ENCODE results near the gene COMT. TPM values are rescaled to one million over a fixed set of nuclear protein-coding genes. Genes with fewer than 3 reads are reported as not detected.

Gene COMT
- total and polyA plus RNA-seq, 9 of the 15 experiments (the other 6 are each of a cell fraction or from before 2014, with no cell fraction given) = 12.5 to 351 (median 155) TPM

- TF ChIP-seq ZNF282 (CRISPR knock-in tag; IDR thresholded peaks at IDR 0.05) (no peak), MTF1 (CRISPR knock-in tag; IDR thresholded peaks at IDR 0.05; ENCODE audit: borderline replicate concordance) (no peak), TAF7 (tag; IDR thresholded peaks at IDR 0.05) (no peak), SMAD2 (IDR thresholded peaks at IDR 0.05; ENCODE audit: low read depth, low read length) (no peak), ETV1 (tag; conservative IDR thresholded peaks at IDR 0.05; ENCODE audit: low read depth) (no peak), SP2 (IDR thresholded peaks at IDR 0.05; ENCODE audit: extremely low read depth, low read depth, low read length, poor library complexity, severe bottlenecking) (no peak), ZNF77 (CRISPR knock-in tag; IDR thresholded peaks at IDR 0.05) (0 out of 2 replicates have a peak, but pooled peaks have one; percentile 54), ERF (CRISPR knock-in tag; IDR thresholded peaks at IDR 0.05) (0 out of 2 replicates have a peak, but pooled peaks have one; percentile 38), POLR2AphosphoS2 (IDR thresholded peaks at IDR 0.05; ENCODE audit: low read length) (peak; percentile 77), ILK (tag; IDR thresholded peaks at IDR 0.05; ENCODE audit: borderline replicate concordance, low read depth) (no peak)
- TF ChIP-seq, protein P1, sequence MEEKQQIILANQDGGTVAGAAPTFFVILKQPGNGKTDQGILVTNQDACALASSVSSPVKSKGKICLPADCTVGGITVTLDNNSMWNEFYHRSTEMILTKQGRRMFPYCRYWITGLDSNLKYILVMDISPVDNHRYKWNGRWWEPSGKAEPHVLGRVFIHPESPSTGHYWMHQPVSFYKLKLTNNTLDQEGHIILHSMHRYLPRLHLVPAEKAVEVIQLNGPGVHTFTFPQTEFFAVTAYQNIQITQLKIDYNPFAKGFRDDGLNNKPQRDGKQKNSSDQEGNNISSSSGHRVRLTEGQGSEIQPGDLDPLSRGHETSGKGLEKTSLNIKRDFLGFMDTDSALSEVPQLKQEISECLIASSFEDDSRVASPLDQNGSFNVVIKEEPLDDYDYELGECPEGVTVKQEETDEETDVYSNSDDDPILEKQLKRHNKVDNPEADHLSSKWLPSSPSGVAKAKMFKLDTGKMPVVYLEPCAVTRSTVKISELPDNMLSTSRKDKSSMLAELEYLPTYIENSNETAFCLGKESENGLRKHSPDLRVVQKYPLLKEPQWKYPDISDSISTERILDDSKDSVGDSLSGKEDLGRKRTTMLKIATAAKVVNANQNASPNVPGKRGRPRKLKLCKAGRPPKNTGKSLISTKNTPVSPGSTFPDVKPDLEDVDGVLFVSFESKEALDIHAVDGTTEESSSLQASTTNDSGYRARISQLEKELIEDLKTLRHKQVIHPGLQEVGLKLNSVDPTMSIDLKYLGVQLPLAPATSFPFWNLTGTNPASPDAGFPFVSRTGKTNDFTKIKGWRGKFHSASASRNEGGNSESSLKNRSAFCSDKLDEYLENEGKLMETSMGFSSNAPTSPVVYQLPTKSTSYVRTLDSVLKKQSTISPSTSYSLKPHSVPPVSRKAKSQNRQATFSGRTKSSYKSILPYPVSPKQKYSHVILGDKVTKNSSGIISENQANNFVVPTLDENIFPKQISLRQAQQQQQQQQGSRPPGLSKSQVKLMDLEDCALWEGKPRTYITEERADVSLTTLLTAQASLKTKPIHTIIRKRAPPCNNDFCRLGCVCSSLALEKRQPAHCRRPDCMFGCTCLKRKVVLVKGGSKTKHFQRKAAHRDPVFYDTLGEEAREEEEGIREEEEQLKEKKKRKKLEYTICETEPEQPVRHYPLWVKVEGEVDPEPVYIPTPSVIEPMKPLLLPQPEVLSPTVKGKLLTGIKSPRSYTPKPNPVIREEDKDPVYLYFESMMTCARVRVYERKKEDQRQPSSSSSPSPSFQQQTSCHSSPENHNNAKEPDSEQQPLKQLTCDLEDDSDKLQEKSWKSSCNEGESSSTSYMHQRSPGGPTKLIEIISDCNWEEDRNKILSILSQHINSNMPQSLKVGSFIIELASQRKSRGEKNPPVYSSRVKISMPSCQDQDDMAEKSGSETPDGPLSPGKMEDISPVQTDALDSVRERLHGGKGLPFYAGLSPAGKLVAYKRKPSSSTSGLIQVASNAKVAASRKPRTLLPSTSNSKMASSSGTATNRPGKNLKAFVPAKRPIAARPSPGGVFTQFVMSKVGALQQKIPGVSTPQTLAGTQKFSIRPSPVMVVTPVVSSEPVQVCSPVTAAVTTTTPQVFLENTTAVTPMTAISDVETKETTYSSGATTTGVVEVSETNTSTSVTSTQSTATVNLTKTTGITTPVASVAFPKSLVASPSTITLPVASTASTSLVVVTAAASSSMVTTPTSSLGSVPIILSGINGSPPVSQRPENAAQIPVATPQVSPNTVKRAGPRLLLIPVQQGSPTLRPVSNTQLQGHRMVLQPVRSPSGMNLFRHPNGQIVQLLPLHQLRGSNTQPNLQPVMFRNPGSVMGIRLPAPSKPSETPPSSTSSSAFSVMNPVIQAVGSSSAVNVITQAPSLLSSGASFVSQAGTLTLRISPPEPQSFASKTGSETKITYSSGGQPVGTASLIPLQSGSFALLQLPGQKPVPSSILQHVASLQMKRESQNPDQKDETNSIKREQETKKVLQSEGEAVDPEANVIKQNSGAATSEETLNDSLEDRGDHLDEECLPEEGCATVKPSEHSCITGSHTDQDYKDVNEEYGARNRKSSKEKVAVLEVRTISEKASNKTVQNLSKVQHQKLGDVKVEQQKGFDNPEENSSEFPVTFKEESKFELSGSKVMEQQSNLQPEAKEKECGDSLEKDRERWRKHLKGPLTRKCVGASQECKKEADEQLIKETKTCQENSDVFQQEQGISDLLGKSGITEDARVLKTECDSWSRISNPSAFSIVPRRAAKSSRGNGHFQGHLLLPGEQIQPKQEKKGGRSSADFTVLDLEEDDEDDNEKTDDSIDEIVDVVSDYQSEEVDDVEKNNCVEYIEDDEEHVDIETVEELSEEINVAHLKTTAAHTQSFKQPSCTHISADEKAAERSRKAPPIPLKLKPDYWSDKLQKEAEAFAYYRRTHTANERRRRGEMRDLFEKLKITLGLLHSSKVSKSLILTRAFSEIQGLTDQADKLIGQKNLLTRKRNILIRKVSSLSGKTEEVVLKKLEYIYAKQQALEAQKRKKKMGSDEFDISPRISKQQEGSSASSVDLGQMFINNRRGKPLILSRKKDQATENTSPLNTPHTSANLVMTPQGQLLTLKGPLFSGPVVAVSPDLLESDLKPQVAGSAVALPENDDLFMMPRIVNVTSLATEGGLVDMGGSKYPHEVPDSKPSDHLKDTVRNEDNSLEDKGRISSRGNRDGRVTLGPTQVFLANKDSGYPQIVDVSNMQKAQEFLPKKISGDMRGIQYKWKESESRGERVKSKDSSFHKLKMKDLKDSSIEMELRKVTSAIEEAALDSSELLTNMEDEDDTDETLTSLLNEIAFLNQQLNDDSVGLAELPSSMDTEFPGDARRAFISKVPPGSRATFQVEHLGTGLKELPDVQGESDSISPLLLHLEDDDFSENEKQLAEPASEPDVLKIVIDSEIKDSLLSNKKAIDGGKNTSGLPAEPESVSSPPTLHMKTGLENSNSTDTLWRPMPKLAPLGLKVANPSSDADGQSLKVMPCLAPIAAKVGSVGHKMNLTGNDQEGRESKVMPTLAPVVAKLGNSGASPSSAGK (IDR thresholded peaks at IDR 0.05) = no peak
- TF ChIP-seq, protein P2, sequence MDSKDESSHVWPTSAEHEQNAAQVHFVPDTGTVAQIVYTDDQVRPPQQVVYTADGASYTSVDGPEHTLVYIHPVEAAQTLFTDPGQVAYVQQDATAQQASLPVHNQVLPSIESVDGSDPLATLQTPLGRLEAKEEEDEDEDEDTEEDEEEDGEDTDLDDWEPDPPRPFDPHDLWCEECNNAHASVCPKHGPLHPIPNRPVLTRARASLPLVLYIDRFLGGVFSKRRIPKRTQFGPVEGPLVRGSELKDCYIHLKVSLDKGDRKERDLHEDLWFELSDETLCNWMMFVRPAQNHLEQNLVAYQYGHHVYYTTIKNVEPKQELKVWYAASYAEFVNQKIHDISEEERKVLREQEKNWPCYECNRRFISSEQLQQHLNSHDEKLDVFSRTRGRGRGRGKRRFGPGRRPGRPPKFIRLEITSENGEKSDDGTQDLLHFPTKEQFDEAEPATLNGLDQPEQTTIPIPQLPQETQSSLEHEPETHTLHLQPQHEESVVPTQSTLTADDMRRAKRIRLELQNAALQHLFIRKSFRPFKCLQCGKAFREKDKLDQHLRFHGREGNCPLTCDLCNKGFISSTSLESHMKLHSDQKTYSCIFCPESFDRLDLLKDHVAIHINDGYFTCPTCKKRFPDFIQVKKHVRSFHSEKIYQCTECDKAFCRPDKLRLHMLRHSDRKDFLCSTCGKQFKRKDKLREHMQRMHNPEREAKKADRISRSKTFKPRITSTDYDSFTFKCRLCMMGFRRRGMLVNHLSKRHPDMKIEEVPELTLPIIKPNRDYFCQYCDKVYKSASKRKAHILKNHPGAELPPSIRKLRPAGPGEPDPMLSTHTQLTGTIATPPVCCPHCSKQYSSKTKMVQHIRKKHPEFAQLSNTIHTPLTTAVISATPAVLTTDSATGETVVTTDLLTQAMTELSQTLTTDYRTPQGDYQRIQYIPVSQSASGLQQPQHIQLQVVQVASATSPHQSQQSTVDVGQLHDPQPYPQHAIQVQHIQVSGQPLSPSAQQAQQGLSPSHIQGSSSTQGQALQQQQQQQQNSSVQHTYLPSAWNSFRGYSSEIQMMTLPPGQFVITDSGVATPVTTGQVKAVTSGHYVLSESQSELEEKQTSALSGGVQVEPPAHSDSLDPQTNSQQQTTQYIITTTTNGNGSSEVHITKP (IDR thresholded peaks at IDR 0.05; ENCODE audit: partially characterized antibody) = no peak
These were observed 27.8 kb downstream of the COMT start (continued) for GRCh38 chr22:19969141-19969928.
